Lower lobe of right lung (tissue), 2 donors: ENCODE measurements around the gene PLD4. TPM values are rescaled to one million over a fixed set of nuclear protein-coding genes. Genes with fewer than 3 reads are reported as not detected.
"Not testable (repeated sequence)": the region's sequence is repeated elsewhere in the genome, so short reads cannot be mapped to it uniquely, and the experiment has no call there.

Experiments used
- ATAC-seq, 2 donors: fragments of 200-7000 bp; cut with Tn5 transposase; one replicate each; pipeline ENCODE4 v1.9.1; 2020 to 2022; ENCODE audit warnings: mild to moderate bottlenecking in 2 of 2, moderate library complexity in 2 of 2
- DNase-seq: peaks from one replicate; pipeline ENCODE4 v3.0.0-alpha.2; 2020
- H3K27ac ChIP-seq: fragments of 200-600 bp; one replicate; pipeline ENCODE4 v1.8.0; 2022
- H3K27me3 ChIP-seq: fragments of 200-600 bp; one replicate; pipeline ENCODE4 v1.8.0; 2022; ENCODE audit warnings: low read depth
- H3K36me3 ChIP-seq: fragments of 200-600 bp; one replicate; pipeline ENCODE4 v1.8.0; 2022; ENCODE audit warnings: mild to moderate bottlenecking
- H3K4me1 ChIP-seq: fragments of 200-600 bp; one replicate; pipeline ENCODE4 v1.8.0; 2022
- H3K4me3 ChIP-seq: fragments of 200-600 bp; one replicate; pipeline ENCODE4 v1.8.0; 2022; ENCODE audit warnings: mild to moderate bottlenecking
- H3K9me3 ChIP-seq: fragments of 200-600 bp; one replicate; pipeline ENCODE4 v1.8.0; 2022
- intact Hi-C: fragments of 100-400 bp; cut with DNase I; formaldehyde crosslinking; loops from one replicate; pipeline ENCODE4 v1.11.0; 2022
- total RNA-seq: library from RNA; stranded (reverse); fragmentation: NEBNext Ultra II Directional; extraction: Animal tissue kit (Norgen Biotek cat#: 25700); gene quantifications from one replicate; pipeline ENCODE4 v1.2.1, GENCODE V29; 2021
- TF ChIP-seq, protein P1 (sequence below): fragments of 200-600 bp; IDR thresholded peaks from one replicate; pipeline ENCODE4 v1.8.0; 2022; ENCODE audit warnings: antibody characterized with exemption, mild to moderate bottlenecking
- donor health status: DM: no; HTN: yes; CAD: no; lungs with severe emphysema.

Gene PLD4
- total RNA-seq, 1 donor from 2014 or later = 1.2 TPM

DNA sequence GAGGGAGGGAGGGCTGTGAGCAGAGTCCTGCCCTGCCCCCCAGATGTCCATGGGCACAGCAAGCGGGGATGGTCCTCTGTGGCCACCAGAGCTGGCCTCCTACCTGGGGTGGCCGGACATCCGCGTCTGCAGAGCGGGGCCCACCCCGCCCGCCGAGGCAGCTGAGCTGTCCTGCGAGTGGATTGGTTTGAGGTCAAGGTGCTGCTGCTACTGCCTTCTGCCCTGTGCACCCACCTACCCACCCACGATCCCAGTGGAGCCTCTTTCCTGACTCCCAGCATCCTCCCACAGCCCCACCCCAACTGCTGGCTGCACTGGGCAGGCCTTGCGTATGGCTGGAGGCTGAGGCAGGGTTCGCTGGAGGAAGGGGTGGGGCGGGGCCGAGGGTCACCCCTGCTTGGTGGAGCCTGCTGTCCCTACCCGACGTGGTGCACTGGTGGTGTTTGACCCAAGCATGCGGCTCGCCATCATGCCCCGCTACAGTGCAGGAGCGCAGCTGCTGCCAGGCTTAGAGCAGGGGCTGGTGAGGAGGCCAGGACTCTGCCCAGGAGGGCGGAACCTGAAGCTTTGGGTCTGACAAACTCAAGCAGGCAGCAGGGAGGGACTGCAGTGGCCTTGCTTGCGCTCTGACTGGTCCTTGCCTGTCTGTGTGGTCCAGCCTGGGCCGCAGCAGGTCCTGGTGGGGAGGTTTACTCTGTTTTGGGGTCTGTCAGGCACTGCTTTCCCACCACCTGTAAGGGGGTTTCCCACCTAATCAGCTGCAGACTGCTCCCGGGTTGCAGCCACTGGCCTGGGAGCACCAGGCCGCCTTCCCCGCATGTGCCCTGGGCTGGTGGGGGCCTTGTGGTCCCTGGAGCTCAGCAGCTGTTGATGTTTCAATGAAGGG is 35.9 kb upstream of the PLD4 start:
- intact Hi-C loops = no loop called here
- H3K27ac ChIP-seq = no peak overlapping the region
- no peaks in the 10 kb centered on the region for H3K4me1 ChIP-seq
- no peak for DNase-seq
- H3K27me3 ChIP-seq = no peaks in the 10 kb centered on the region
- H3K36me3 ChIP-seq = peaks cover 39% of the 10 kb centered on the region
- H3K9me3 ChIP-seq = no peaks in the 10 kb centered on the region
- TF ChIP-seq, protein P1, sequence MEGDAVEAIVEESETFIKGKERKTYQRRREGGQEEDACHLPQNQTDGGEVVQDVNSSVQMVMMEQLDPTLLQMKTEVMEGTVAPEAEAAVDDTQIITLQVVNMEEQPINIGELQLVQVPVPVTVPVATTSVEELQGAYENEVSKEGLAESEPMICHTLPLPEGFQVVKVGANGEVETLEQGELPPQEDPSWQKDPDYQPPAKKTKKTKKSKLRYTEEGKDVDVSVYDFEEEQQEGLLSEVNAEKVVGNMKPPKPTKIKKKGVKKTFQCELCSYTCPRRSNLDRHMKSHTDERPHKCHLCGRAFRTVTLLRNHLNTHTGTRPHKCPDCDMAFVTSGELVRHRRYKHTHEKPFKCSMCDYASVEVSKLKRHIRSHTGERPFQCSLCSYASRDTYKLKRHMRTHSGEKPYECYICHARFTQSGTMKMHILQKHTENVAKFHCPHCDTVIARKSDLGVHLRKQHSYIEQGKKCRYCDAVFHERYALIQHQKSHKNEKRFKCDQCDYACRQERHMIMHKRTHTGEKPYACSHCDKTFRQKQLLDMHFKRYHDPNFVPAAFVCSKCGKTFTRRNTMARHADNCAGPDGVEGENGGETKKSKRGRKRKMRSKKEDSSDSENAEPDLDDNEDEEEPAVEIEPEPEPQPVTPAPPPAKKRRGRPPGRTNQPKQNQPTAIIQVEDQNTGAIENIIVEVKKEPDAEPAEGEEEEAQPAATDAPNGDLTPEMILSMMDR = no peak
- H3K4me3 ChIP-seq = no peak overlapping the region
- ATAC-seq = no peak

DNA sequence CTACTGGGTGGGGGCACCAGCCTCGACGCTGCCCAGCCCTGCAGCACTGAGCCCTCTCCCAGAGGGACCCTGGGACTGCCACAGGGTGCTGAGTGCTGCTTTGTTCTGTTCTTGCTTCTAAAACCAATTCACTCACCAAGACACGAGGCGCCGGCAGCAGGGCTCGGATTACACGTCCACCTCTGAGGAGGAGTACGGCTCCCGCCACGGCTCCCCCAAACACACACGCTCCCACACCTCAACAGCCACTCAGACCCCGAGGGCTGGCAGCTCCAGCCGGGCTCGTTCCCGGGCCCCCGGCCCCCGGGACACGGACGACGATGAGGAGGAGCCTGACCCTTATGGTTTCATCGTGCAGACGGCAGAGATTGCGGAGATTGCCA is 35.3 kb upstream of the PLD4 start:
- Histone ChIP-seq H3K4me1 (peaks cover under 1% of the 10 kb centered on the region), H3K27me3 (no peaks in the 10 kb centered on the region), H3K4me3 (no peak overlapping the region), H3K27ac (no peak overlapping the region), H3K36me3 (peaks cover 38% of the 10 kb centered on the region), H3K9me3 (no peaks in the 10 kb centered on the region)
- DNase-seq (no peak), ATAC-seq (no peak)
- intact Hi-C loops = no loop called here
- TF ChIP-seq, protein P1 = no peak

DNA sequence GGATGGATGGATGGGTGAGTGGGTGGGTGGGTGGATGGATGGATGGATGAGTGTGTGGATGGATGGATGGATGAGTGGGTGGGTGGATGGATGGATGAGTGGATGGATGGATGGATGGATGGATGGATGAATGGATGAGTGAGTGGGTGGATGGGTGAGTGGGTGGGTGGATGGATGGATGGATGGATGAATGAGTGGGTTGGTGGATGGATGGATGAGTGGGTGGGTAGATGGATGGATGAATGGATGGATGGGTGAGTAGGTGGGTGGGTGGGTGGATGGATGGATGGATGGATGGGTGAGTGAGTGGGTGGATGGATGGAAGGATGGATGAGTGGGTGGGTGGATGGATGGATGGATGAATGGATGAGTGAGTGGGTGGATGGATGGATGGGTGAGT is 34.4 kb upstream of the PLD4 start:
- ATAC-seq, H3K27ac ChIP-seq, H3K4me3 ChIP-seq, H3K27me3 ChIP-seq, H3K4me1 ChIP-seq, intact Hi-C loops, DNase-seq, H3K9me3 ChIP-seq: not testable (repeated sequence)
- H3K36me3 ChIP-seq = peaks cover 39% of the 10 kb centered on the region

DNA sequence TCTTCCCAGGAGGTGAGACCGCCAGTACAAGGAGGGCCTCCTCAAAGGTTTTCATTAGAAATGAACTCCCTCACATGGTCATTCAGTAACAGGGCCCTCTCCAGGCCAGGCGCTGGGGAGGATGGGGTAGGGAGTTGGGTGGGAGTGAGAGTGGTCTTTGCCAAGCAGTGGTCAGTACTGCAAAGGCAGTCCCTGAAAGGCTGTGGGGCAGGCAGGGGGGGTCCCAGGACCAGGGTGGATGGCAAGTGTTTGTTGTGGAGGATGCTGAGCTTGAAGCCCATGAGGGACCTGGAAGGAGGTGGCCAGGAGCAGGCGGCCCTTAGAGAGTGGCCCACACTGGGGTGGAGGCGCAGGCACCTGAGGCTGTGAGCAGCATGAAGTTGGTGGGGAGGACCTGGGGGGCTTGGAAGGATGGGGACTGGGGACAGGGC is 33.5 kb upstream of the PLD4 start:
- TF ChIP-seq, protein P1 = no peak
- ATAC-seq (no peak), DNase-seq (no peak)
- Histone ChIP-seq H3K27me3 (no peaks in the 10 kb centered on the region), H3K9me3 (no peaks in the 10 kb centered on the region), H3K4me1 (peaks cover 15% of the 10 kb centered on the region), H3K27ac (no peak overlapping the region), H3K36me3 (peaks cover 34% of the 10 kb centered on the region), H3K4me3 (no peak overlapping the region)
- intact Hi-C loops = no loop called here

DNA sequence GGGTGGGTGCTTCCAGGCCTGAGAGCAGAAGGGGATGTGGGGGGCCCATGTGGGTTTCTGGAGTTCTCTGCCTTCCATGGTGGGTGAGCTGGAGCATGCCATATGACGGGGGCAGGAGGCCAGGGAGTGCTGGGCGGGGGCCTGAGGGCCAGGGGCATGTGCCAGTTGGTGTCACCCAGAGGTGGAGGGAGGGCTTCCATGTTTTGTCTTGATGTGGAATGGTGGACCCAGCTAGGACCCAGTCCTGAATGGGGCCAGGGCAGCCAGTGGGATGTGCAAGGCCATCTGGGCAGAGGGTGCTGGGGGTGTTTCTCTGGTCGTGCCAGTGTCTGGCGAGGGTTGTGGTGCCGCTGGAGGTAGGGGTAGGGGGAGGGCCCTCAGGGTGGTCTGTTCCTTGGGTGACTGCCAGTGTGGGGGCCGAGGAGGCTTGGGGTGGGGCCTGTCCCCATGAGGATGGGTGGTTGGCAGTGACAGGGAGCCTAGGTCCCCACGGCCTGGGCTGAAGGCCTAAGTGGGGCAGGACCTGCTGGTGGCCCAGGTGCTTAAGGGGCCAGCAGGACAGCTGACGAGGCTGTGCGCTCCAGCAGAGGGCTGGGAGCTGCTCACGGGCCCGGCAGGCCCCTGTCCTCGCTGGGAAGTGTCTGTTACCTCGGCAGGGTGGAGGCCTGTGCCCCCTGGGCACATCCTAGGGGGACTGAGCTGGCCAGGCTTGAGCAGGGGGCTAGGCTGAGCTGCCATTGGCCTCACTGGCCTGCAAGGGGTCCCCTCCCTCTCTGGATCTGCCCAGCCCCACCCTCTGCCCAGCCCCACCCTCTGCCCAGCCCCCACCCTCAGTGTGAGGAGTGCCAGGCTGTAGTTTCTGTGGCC is 32.8 kb upstream of the PLD4 start:
- peaks cover 18% of the 10 kb centered on the region for H3K4me1 ChIP-seq
- H3K27ac ChIP-seq = no peak overlapping the region
- ATAC-seq (no peak), DNase-seq (peak; percentile 39)
- no peaks in the 10 kb centered on the region for H3K27me3 ChIP-seq
- H3K9me3 ChIP-seq = no peaks in the 10 kb centered on the region
- intact Hi-C loops = no loop called here
- TF ChIP-seq, protein P1 = no peak
- peaks cover 26% of the 10 kb centered on the region for H3K36me3 ChIP-seq
- H3K4me3 ChIP-seq = no peak overlapping the region
